ENCODE results near the gene FSTL5.

FSTL5 gene

DNA sequence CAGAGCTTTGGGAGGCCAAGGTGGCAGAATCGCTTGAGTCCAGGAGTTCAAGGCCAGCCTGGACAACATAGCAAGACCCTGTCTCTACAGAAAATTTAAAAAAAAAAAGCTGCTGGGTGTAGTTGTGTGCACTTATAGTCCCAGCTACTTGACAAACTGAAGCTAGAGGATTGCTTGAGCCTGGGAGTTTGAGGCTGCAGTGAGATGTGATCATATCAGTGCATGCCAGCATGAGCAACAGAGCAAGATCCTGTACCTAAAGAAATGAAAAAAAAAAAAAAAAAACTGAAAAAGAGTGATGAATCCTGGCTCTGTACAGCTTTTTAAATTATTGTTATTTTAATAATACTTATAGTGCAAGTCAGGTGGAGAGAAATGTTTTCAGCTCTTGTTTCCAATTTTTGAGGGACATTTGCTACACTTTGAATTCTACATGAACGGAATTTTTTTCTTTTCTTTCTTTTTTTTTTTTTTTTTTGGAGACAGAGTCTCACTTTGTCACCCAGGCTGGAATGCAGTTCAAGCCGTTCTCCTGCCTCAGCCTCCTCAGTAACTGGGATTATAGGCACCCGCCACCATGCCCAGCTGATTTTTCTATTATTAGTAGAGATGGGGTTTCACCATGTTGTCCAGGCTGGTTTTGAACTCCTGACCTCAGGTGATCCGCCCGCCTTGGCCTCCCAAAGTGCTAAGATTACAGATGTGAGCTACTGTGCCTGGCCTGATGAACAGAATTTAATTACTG is 215.6 kb downstream of the FSTL5 start:
- H3K4me3 ChIP-seq, result no peak overlapping the region
- no peak for DNase-seq (ENCODE audit: low spot score)
- no peak overlapping the region for H3K27ac ChIP-seq
- TF ChIP-seq, protein P1, sequence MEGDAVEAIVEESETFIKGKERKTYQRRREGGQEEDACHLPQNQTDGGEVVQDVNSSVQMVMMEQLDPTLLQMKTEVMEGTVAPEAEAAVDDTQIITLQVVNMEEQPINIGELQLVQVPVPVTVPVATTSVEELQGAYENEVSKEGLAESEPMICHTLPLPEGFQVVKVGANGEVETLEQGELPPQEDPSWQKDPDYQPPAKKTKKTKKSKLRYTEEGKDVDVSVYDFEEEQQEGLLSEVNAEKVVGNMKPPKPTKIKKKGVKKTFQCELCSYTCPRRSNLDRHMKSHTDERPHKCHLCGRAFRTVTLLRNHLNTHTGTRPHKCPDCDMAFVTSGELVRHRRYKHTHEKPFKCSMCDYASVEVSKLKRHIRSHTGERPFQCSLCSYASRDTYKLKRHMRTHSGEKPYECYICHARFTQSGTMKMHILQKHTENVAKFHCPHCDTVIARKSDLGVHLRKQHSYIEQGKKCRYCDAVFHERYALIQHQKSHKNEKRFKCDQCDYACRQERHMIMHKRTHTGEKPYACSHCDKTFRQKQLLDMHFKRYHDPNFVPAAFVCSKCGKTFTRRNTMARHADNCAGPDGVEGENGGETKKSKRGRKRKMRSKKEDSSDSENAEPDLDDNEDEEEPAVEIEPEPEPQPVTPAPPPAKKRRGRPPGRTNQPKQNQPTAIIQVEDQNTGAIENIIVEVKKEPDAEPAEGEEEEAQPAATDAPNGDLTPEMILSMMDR (IDR thresholded peaks at IDR 0.05), result no peak

DNA sequence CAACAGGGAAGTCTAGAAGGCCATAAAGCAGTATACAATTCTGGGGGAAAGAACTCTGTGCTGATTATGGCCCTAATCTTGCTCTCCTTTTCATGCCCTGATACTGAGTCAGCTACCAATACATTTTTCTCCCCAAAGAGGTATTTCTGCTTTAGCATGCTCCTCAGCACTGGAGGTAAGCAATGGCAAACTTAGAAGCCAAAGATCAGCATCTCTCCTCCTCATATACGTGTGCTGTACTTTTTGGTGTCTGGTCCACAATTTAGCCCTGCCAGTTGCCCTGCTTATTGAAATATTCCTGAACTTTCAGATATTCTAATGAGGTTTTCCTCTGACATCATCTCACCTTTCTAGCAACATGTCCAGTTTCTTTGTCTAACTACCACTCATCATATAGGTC is 226.2 kb downstream of the FSTL5 start:
- TF ChIP-seq, protein P1 (IDR thresholded peaks at IDR 0.05), result no peak

DNA sequence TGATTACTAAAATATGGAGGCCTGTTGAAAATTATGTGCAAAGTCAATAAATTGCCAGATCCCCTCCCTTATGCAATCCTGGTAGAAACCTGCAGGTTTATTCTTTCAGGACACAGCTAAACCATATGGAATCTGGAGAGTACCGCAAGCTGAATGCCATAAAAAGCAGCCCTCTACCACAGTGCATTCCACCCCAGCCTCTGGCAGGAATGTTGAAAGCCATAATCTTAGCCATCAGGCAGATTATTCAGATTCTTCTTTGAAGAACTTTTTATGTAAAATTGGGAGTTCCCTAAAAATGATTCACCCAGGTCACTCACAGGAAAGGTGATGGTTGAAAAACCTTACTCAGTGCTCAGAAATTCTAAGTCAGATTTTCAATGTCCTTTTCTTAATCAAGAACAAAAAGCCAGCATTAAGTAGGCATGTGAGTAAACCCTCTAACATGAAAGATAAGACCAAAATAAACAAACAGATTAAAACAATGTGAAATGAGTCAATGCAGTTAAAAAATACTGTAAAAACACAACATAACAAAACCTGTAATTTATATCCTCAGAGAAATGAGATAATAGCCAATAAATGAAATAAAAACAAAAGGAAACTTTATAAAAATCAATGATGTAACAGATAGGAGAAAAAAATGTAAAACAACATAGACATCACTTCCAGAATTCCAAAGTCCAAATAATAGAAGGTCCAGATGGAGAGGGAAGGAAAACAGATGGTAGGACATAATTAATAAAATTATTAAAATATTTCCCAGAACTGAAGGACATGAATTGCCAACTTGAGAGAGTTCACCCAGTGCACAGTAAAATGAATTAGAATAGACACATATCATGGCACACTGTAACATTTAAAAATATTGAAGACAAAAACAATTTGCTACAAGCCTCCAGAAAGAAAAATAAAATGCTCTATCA is 226.9 kb downstream of the FSTL5 start:
- no peak for DNase-seq (ENCODE audit: low spot score)
- Histone ChIP-seq H3K4me3 (no peak overlapping the region), H3K27ac (no peak overlapping the region)
- TF ChIP-seq, protein P1 (IDR thresholded peaks at IDR 0.05), result no peak

More for the DNA sequence above, 226.2 kb downstream of the FSTL5 start:
- Histone ChIP-seq H3K4me3 (no peak overlapping the region), H3K27ac (no peak overlapping the region)
- no peak for DNase-seq (ENCODE audit: low spot score)

DNA sequence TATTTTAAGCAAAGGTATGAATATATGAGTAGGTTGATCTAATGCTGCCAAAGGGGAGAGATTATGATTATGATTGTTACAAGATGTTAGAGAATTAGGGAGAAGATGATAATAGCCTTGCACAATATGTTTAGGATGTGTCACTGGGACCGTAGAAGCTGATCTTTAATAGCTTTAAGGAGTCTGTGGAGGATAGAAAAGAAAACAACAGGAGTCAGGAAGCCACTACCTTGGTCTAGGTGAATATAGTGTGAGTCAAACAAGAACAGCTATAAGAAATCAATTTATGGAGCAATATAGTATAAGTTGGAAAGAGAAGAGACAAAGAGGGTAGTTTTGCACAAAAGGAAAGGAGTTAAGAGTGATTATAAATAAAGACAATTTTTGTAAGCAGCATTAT is 232.7 kb downstream of the FSTL5 start:
- Histone ChIP-seq H3K4me3 (no peak overlapping the region), H3K27ac (no peak overlapping the region)
- no peak for DNase-seq (ENCODE audit: low spot score)
- TF ChIP-seq, protein P1 (IDR thresholded peaks at IDR 0.05), result no peak

DNA sequence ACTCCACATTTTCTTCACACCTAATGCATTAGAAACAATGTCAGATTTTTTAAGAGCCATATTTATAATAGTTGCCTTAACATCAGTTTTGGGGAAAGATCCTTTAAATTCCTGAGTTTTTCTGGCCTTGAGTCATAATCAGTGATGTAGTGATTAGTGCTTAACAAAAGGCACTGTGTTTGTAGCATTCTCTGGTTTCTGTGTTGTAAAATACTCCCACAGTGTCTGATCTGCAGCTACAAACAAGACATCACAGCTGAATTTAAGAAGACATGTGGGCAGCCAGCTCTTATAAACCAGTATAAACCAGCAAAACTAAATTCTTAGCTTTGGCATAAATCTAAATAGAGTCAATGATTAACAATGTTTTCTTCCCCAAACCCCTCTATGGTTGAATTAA is 233.8 kb downstream of the FSTL5 start:
- DNase-seq (ENCODE audit: low spot score), result no peak
- TF ChIP-seq, protein P1 (IDR thresholded peaks at IDR 0.05), result no peak
- no peak overlapping the region for H3K4me3 ChIP-seq
- H3K27ac ChIP-seq, result no peak overlapping the region

DNA sequence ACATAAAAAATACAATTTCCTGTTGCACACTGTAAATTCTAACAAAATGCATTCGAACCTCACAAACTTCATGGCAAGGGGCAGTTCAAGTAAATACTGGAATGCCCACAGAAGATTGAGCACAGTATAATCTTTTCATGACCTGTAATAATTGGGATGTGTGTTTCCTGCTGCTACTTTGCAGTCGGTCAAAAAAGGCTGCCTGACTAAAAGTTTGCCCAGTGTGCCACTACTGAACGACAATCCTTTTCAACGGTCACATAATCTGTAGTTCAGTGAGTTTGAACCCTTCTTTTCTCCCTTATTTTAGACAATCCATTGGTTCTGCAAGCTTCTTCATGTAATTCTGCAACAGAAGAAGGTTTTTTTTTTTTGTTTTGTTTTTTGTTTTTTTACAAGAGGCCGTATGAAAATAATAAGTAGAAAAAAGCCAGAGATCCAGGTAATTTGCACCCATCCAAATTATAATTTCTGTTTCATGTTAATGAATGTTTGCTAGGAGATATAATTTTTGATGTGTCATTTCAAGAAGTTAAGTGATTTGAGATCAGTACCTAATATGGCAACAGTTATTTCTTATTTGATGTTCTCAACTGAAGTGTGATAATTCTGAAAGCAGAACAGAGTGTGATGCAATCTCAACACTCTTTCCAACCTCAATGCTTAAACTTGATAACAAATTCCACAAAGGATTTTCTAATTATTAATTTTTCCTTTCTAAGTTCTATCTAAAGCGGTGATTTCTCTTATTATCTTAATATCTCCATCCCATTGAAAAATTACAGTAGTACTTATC is 237.6 kb downstream of the FSTL5 start:
- DNase-seq (ENCODE audit: low spot score), result no peak
- H3K4me3 ChIP-seq, result no peak overlapping the region
- TF ChIP-seq, protein P1 (IDR thresholded peaks at IDR 0.05), result no peak
- no peak overlapping the region for H3K27ac ChIP-seq

All from coronary artery (tissue), 2 donors.